Measurements from ENCODE around the gene FAM228B. TPM values are rescaled to one million over a fixed set of nuclear protein-coding genes. Genes with fewer than 3 reads are reported as not detected.
"Not testable (repeated sequence)": the region's sequence is repeated elsewhere in the genome, so short reads cannot be mapped to it uniquely, and the experiment has no call there.

FAM228B gene
- total RNA-seq, 1 donor from 2014 or later, result 4.5 TPM

DNA sequence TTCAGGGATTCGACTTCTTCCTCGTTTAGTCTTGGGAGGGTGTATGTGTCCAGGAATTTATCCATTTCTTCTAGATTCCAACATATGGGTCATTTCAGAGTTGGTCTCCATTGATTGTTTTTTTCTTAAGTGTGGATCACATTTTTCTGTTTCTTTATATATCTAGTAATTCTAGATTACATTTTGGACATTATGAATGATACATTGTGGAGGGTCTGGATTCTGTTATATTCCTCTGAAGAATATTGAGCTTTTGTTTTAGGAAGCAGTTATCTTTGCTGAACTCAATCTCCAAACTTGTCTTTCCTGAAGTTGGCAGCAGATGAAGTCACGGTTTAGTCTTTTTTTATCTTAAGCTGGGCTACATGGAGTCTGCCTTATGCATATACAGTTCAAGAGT is 9.3 kb downstream of the FAM228B start:
- intact Hi-C loops (cut with micrococcal nuclease), result no loop called here
- Mint-ChIP-seq H3K36me3 (ENCODE audit: low read depth) (no peaks in the 10 kb centered on the region), H3K9me3 (peaks cover 14% of the 10 kb centered on the region), H3K4me1 (ENCODE audit: low read depth) (no peaks in the 10 kb centered on the region), H3K27ac (no peak overlapping the region), H3K4me3 (ENCODE audit: low read depth) (no peak overlapping the region), H3K27me3 (ENCODE audit: low read depth) (peaks cover 2% of the 10 kb centered on the region)
- DNase-seq (ENCODE audit: low spot score), result no peak

- H3K4me3 Mint-ChIP-seq (ENCODE audit: low read depth); intact Hi-C loops (cut with micrococcal nuclease); H3K9me3 Mint-ChIP-seq; H3K36me3 Mint-ChIP-seq (ENCODE audit: low read depth); H3K27me3 Mint-ChIP-seq (ENCODE audit: low read depth); DNase-seq (ENCODE audit: low spot score); H3K4me1 Mint-ChIP-seq (ENCODE audit: low read depth); H3K27ac Mint-ChIP-seq: not testable (repeated sequence)
Observed at GRCh38 chr2:24140305-24140704, 17.0 kb downstream of the FAM228B start.

DNA sequence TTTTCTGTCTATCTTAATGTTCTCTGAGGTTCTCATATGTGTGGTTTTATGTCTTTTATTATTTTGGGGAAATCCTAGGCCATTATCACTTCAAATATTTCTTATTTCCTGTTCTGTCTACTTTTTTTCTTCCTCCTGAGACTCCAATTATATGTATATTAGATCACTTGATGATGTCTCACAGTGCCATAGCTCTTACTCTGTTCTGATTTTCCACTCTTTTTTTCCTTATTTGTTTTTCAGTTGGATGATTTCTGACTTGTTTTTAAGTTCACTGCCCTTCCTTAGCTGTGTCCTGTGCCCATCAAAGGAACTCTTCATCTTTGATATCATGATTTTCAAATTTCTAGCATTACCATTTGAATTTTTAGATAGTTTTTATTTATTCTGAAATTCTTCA is 24.1 kb downstream of the FAM228B start:
- Mint-ChIP-seq H3K36me3 (ENCODE audit: low read depth) (no peaks in the 10 kb centered on the region), H3K9me3 (peaks cover 21% of the 10 kb centered on the region), H3K4me3 (ENCODE audit: low read depth) (no peak overlapping the region), H3K27me3 (ENCODE audit: low read depth) (no peaks in the 10 kb centered on the region), H3K27ac (no peak overlapping the region), H3K4me1 (ENCODE audit: low read depth) (no peaks in the 10 kb centered on the region)
- intact Hi-C loops (cut with micrococcal nuclease), result no loop called here
- DNase-seq (ENCODE audit: low spot score), result no peak

GRCh38 chr2:24152413-24153197 is 29.3 kb downstream of the FAM228B start:
- no peak for DNase-seq (ENCODE audit: low spot score)
- H3K9me3 Mint-ChIP-seq, result peaks cover 15% of the 10 kb centered on the region
- no peaks in the 10 kb centered on the region for H3K36me3 Mint-ChIP-seq (ENCODE audit: low read depth)
- no peak overlapping the region for H3K27ac Mint-ChIP-seq
- H3K27me3 Mint-ChIP-seq (ENCODE audit: low read depth), result no peaks in the 10 kb centered on the region
- no peaks in the 10 kb centered on the region for H3K4me1 Mint-ChIP-seq (ENCODE audit: low read depth)
- intact Hi-C loops (cut with micrococcal nuclease), result no loop called here
- no peak overlapping the region for H3K4me3 Mint-ChIP-seq (ENCODE audit: low read depth)

GRCh38 chr2:24153478-24153877 is 30.2 kb downstream of the FAM228B start:
- intact Hi-C loops (cut with micrococcal nuclease), result no loop called here

DNA sequence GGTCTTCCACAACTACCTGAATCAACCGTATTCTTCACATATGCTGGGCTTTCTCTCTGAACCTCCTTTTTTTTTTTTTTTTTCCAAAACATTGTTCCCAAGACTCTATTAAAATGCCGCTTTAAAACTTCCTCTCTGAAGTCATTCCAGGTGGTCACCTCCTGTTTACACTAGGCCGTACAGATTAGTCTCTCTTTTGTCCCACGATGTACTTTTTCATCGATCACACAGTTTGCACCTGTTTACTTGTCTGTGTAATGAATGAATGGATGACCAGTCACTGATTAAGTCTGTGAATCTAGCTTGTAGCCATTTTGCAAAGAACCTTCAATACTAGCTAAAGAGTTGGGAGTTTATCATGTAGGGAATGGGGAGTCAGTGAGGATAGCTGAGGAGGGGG is 34.9 kb downstream of the FAM228B start:
- intact Hi-C loops (cut with micrococcal nuclease), result no loop called here
- Mint-ChIP-seq H3K27me3 (ENCODE audit: low read depth) (peaks cover 2% of the 10 kb centered on the region), H3K9me3 (peaks cover 4% of the 10 kb centered on the region), H3K36me3 (ENCODE audit: low read depth) (no peaks in the 10 kb centered on the region), H3K4me1 (ENCODE audit: low read depth) (no peaks in the 10 kb centered on the region), H3K4me3 (ENCODE audit: low read depth) (no peak overlapping the region), H3K27ac (no peak overlapping the region)
- no peak for DNase-seq (ENCODE audit: low spot score)

More at GRCh38 chr2:24153478-24153877, 30.2 kb downstream of the FAM228B start:
- H3K4me3 Mint-ChIP-seq (ENCODE audit: low read depth), result no peak overlapping the region
- H3K27ac Mint-ChIP-seq, result no peak overlapping the region
- DNase-seq (ENCODE audit: low spot score), result no peak
- peaks cover 8% of the 10 kb centered on the region for H3K9me3 Mint-ChIP-seq
- H3K27me3 Mint-ChIP-seq (ENCODE audit: low read depth), result no peaks in the 10 kb centered on the region
- no peaks in the 10 kb centered on the region for H3K4me1 Mint-ChIP-seq (ENCODE audit: low read depth)
- H3K36me3 Mint-ChIP-seq (ENCODE audit: low read depth), result no peaks in the 10 kb centered on the region

DNA sequence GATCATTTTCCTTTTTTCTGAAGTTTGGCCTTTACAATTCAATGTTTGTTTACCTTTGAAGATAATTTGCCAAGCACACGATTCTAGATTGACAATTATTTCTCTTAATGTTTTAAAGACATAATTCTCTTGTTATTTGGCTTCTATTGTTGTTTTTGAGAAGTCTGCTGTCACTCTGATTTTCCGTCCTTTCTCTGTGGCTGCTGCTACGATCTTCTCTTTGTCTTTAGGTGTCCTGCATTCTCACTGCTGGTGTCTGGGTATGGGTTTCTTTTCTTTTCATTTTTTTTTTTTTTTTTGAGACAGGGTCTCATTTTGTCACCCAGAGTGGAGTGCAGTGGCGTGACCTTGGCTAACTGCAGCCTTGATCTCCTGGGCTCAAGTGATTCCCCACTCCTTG is 36.4 kb downstream of the FAM228B start:
- Mint-ChIP-seq H3K4me1 (ENCODE audit: low read depth) (no peaks in the 10 kb centered on the region), H3K4me3 (ENCODE audit: low read depth) (no peak overlapping the region), H3K27me3 (ENCODE audit: low read depth) (peaks cover 2% of the 10 kb centered on the region), H3K9me3 (peaks cover 4% of the 10 kb centered on the region), H3K36me3 (ENCODE audit: low read depth) (no peaks in the 10 kb centered on the region), H3K27ac (no peak overlapping the region)
- DNase-seq (ENCODE audit: low spot score), result no peak
- intact Hi-C loops (cut with micrococcal nuclease), result no loop called here

- H3K9me3 Mint-ChIP-seq, result peaks cover 4% of the 10 kb centered on the region
- H3K36me3 Mint-ChIP-seq (ENCODE audit: low read depth), result no peaks in the 10 kb centered on the region
- no peaks in the 10 kb centered on the region for H3K4me1 Mint-ChIP-seq (ENCODE audit: low read depth)
- no peak overlapping the region for H3K27ac Mint-ChIP-seq
- no peak overlapping the region for H3K4me3 Mint-ChIP-seq (ENCODE audit: low read depth)
- no peak for DNase-seq (ENCODE audit: low spot score)
- intact Hi-C loops (cut with micrococcal nuclease), result no loop called here
- H3K27me3 Mint-ChIP-seq (ENCODE audit: low read depth), result peaks cover 2% of the 10 kb centered on the region
Observed at GRCh38 chr2:24160761-24161160, 37.5 kb downstream of the FAM228B start.

GRCh38 chr2:24162494-24162893 is 39.2 kb downstream of the FAM228B start:
- H3K4me3 Mint-ChIP-seq (ENCODE audit: low read depth), result no peak overlapping the region
- H3K36me3 Mint-ChIP-seq (ENCODE audit: low read depth), result no peaks in the 10 kb centered on the region
- no peak overlapping the region for H3K27ac Mint-ChIP-seq
- intact Hi-C loops (cut with micrococcal nuclease), result no loop called here
- DNase-seq (ENCODE audit: low spot score), result no peak
- H3K9me3 Mint-ChIP-seq, result peaks cover 4% of the 10 kb centered on the region
- peaks cover 2% of the 10 kb centered on the region for H3K27me3 Mint-ChIP-seq (ENCODE audit: low read depth)
- H3K4me1 Mint-ChIP-seq (ENCODE audit: low read depth), result no peaks in the 10 kb centered on the region

DNA sequence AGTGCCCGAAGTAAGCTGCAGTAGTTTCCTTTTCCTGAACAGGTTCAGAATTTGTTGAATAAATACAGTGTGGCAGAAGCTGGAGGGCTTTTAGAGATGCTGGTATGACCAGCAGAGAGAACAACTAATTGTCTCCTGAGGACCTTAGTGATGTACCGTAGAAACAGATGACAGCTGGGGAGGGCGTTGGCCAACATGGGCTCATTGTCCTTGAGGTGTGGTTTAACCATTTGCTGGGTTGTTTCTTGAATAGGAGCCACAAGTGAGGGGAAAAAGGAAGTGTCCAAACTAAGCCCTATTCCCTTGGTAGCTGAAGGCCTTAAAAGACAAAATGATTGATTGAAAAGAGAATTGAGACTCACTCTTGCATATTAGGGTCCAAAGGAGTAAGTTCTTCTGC is 39.9 kb downstream of the FAM228B start:
- peaks cover 4% of the 10 kb centered on the region for H3K9me3 Mint-ChIP-seq
- intact Hi-C loops (cut with micrococcal nuclease), result no loop called here
- no peak overlapping the region for H3K4me3 Mint-ChIP-seq (ENCODE audit: low read depth)
- no peaks in the 10 kb centered on the region for H3K4me1 Mint-ChIP-seq (ENCODE audit: low read depth)
- no peak for DNase-seq (ENCODE audit: low spot score)
- H3K27me3 Mint-ChIP-seq (ENCODE audit: low read depth), result peaks cover 2% of the 10 kb centered on the region
- H3K27ac Mint-ChIP-seq, result no peak overlapping the region
- H3K36me3 Mint-ChIP-seq (ENCODE audit: low read depth), result no peaks in the 10 kb centered on the region

GRCh38 chr2:24163601-24164000 is 40.3 kb downstream of the FAM228B start:
- H3K4me3 Mint-ChIP-seq (ENCODE audit: low read depth), result no peak overlapping the region
- H3K9me3 Mint-ChIP-seq, result peaks cover 4% of the 10 kb centered on the region
- H3K27ac Mint-ChIP-seq, result no peak overlapping the region
- no peaks in the 10 kb centered on the region for H3K4me1 Mint-ChIP-seq (ENCODE audit: low read depth)
- H3K27me3 Mint-ChIP-seq (ENCODE audit: low read depth), result peaks cover 2% of the 10 kb centered on the region
- DNase-seq (ENCODE audit: low spot score), result no peak
- no peaks in the 10 kb centered on the region for H3K36me3 Mint-ChIP-seq (ENCODE audit: low read depth)
- intact Hi-C loops (cut with micrococcal nuclease), result no loop called here

DNA sequence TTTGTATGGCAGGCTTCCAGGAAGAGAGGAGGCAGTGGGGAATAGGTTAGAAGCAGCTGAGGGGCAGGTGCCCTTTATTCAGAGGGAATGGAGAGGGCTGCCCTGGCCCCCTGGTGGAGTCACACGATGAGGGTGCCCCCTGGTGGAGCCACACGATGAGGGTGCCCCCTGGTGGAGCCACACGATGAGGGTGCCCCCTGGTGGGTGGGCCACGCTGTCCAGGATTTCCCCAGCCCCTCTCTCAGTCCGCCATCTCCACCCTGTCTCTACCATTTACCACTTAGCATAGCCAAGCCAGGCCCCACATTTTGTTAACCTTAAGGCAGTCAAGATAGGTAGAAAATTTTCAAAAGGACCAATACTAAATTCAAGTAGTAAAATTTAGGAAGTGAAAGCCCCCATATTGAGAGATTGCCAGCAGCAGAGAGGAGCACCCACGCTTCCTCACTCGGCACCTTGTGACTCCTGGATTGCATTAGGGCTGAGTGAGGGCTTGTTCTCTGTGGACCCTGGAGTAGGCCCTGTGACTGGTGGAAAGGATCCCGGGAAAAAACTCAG is 41.2 kb downstream of the FAM228B start:
- no peaks in the 10 kb centered on the region for H3K36me3 Mint-ChIP-seq (ENCODE audit: low read depth)
- peaks cover 2% of the 10 kb centered on the region for H3K27me3 Mint-ChIP-seq (ENCODE audit: low read depth)
- H3K4me3 Mint-ChIP-seq (ENCODE audit: low read depth), result no peak overlapping the region
- intact Hi-C loops (cut with micrococcal nuclease), result loop anchor here (2.0 kb wide), 1 partner anchor 238 kb away; the partner anchor contains the start of gene ATAD2B
- H3K27ac Mint-ChIP-seq, result no peak overlapping the region
- DNase-seq (ENCODE audit: low spot score), result no peak
- H3K9me3 Mint-ChIP-seq, result peaks cover 4% of the 10 kb centered on the region
- H3K4me1 Mint-ChIP-seq (ENCODE audit: low read depth), result no peaks in the 10 kb centered on the region

DNA sequence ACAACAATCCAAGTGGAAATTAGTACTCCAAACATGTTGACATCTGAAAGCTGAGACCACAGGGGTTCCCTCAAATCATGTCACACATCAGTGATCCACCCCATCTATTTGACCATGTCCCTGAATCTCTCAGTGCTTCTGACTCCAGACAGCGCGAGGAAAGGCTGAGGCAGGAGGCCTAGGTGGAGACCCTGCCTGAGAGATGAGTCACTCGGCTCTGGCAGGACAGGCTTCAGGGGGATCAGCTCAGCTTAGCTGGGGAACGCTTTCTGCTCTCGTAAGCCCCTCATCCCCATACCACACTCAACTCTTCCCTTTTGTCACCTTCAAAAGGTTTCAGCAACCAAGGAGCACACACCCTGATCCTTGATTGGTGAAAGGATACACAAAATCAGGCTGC is 45.8 kb downstream of the FAM228B start:
- no peaks in the 10 kb centered on the region for H3K36me3 Mint-ChIP-seq (ENCODE audit: low read depth)
- no peaks in the 10 kb centered on the region for H3K4me1 Mint-ChIP-seq (ENCODE audit: low read depth)
- H3K4me3 Mint-ChIP-seq (ENCODE audit: low read depth), result no peak overlapping the region
- H3K9me3 Mint-ChIP-seq, result no peaks in the 10 kb centered on the region
- H3K27ac Mint-ChIP-seq, result no peak overlapping the region
- intact Hi-C loops (cut with micrococcal nuclease), result no loop called here
- DNase-seq (ENCODE audit: low spot score), result no peak
- H3K27me3 Mint-ChIP-seq (ENCODE audit: low read depth), result peaks cover 11% of the 10 kb centered on the region
